IMR-90 (cell line): ENCODE results near the gene ABHD12. TPM values are rescaled to one million over a fixed set of nuclear protein-coding genes. Genes with fewer than 3 reads are reported as not detected.
"Not testable (repeated sequence)": the region's sequence is repeated elsewhere in the genome, so short reads cannot be mapped to it uniquely, and the experiment has no call there.

Experiments used
- ATAC-seq: fragments of 200-7000 bp; cut with Tn5 transposase; 2 replicates; pipeline ENCODE4 v1.9.1; 2020; ENCODE audit warnings: low read depth, mild to moderate bottlenecking, moderate library complexity
- BruUV-seq: library from RNA; stranded (reverse); fragments of 400-500 nt; replicated peaks from 2 replicates; lab custom pipeline; 2021; lab: Mats Ljungman, UMichigan
- CTCF ChIA-PET: fragments of 300-600 bp; formaldehyde crosslinking; extraction: SDS; loops from one replicate; lab custom pipeline; 2021; ENCODE audit warnings: antibody characterized with exemption; lab: Yijun Ruan, JAX
- POLR2A ChIA-PET: fragments of 300-600 bp; sonication (Branson Sonifier 250); formaldehyde crosslinking; loops from one replicate; lab custom pipeline; 2022; ENCODE audit warnings: antibody characterized with exemption; ENCODE audit not compliant: unreplicated experiment; lab: Charles Lee
- DNase-seq: peaks from one replicate; pipeline ENCODE4 v3.0.0; 2013
- H2AFZ ChIP-seq: replicated peaks from 2 replicates; pipeline ENCODE3; 2013; ENCODE audit warnings: low read length, mild to moderate bottlenecking; ENCODE audit not compliant: poor library complexity
- H2AK5ac ChIP-seq: 2 replicates; pipeline ENCODE4 v1.6.1; 2013; ENCODE audit warnings: low read depth, low read length, inconsistent platforms
- H2AK9ac ChIP-seq: replicated peaks from 2 replicates; pipeline ENCODE3; 2013; ENCODE audit warnings: mild to moderate bottlenecking, low read depth, low read length, moderate library complexity; ENCODE audit not compliant: poor library complexity
- H2BK120ac ChIP-seq: 2 replicates; pipeline ENCODE4 v1.6.1; 2013; ENCODE audit warnings: low read depth, low read length, inconsistent platforms
- H2BK15ac ChIP-seq: 3 replicates; pipeline ENCODE4 v1.6.1; 2013; ENCODE audit warnings: low read depth, low read length, inconsistent platforms
- H2BK20ac ChIP-seq: 2 replicates; pipeline ENCODE4 v1.6.1; 2013; ENCODE audit warnings: low read depth, mild to moderate bottlenecking, inconsistent platforms, low read length, moderate library complexity
- H2BK5ac ChIP-seq: 2 replicates; pipeline ENCODE4 v1.6.1; 2013; ENCODE audit warnings: mild to moderate bottlenecking, low read depth, low read length, inconsistent platforms; ENCODE audit not compliant: poor library complexity, severe bottlenecking
- H3K14ac ChIP-seq: replicated peaks from 2 replicates; pipeline ENCODE4 v1.6.1; 2013; ENCODE audit warnings: low read depth, low read length, inconsistent platforms
- H3K18ac ChIP-seq: 2 replicates; pipeline ENCODE4 v1.6.1; 2013; ENCODE audit warnings: low read depth, low read length, control low read depth
- H3K23ac ChIP-seq: 2 replicates; pipeline ENCODE4 v1.6.1; 2013; ENCODE audit warnings: low read depth, low read length, inconsistent platforms
- H3K27ac ChIP-seq: 2 replicates; pipeline ENCODE4 v1.5.1; 2013; ENCODE audit warnings: mild to moderate bottlenecking, control low read depth, low read length; ENCODE audit not compliant: insufficient read depth
- H3K27me3 ChIP-seq: 2 replicates; pipeline ENCODE4 v1.6.1; 2013; ENCODE audit warnings: low read length; ENCODE audit not compliant: control insufficient read depth, insufficient read depth
- H3K36me3 ChIP-seq: 2 replicates; pipeline ENCODE4 v1.6.1; 2013; ENCODE audit warnings: low read length, mixed read lengths; ENCODE audit not compliant: control insufficient read depth, insufficient read depth
- H3K4ac ChIP-seq: 2 replicates; pipeline ENCODE4 v1.6.1; 2013; ENCODE audit warnings: low read depth, low read length, inconsistent platforms
- H3K4me1 ChIP-seq: 2 replicates; pipeline ENCODE4 v1.6.1; 2013; ENCODE audit warnings: low read length, mixed read lengths; ENCODE audit not compliant: control insufficient read depth, insufficient read depth
- H3K4me2 ChIP-seq: 2 replicates; pipeline ENCODE4 v1.6.1; 2013; ENCODE audit warnings: low read depth, mild to moderate bottlenecking, control low read depth, low read length, moderate library complexity
- H3K4me3 ChIP-seq: 2 replicates; pipeline ENCODE4 v1.5.1; 2013; ENCODE audit warnings: low read depth, mild to moderate bottlenecking, control low read depth, low read length, moderate library complexity; ENCODE audit not compliant: insufficient read depth
- H3K56ac ChIP-seq: 2 replicates; pipeline ENCODE4 v1.6.1; 2013; ENCODE audit warnings: low read length, inconsistent platforms; ENCODE audit not compliant: insufficient read depth; ENCODE audit errors: extremely low read depth
- H3K79me1 ChIP-seq, 2 experiments: 2 replicates each; pipeline ENCODE4 v1.6.1; 2013; ENCODE audit warnings: low read length in 2 of 2, inconsistent platforms in 1 of 2, low read depth in 1 of 2
- H3K9ac ChIP-seq: 2 replicates; pipeline ENCODE4 v1.6.1; 2013; ENCODE audit warnings: low read depth, low read length, control low read depth
- H3K9me1 ChIP-seq: 2 replicates; pipeline ENCODE4 v1.6.1; 2013; ENCODE audit warnings: low read length, inconsistent platforms; ENCODE audit not compliant: insufficient read depth
- H3K9me3 ChIP-seq: 2 replicates; pipeline ENCODE4 v1.6.1; 2013; ENCODE audit warnings: low read length; ENCODE audit not compliant: control insufficient read depth, insufficient read depth
- H4K20me1 ChIP-seq: 2 replicates; pipeline ENCODE4 v1.6.1; 2013; ENCODE audit warnings: low read length, inconsistent platforms; ENCODE audit not compliant: insufficient read depth
- H4K5ac ChIP-seq: 2 replicates; pipeline ENCODE4 v1.6.1; 2013; ENCODE audit warnings: mild to moderate bottlenecking, low read depth, low read length, control low read depth
- H4K8ac ChIP-seq, 2 experiments: 2 replicates each; pipeline ENCODE4 v1.6.1; 2013; ENCODE audit warnings: low read depth in 2 of 2, low read length in 2 of 2, control low read depth in 1 of 2, inconsistent platforms in 1 of 2
- H4K91ac ChIP-seq: 2 replicates; pipeline ENCODE4 v1.6.1; 2013; ENCODE audit warnings: low read depth, low read length, inconsistent platforms; ENCODE audit not compliant: insufficient read depth
- WGBS, 2 experiments: methylation state at CpG; one replicate each; pipeline versions ENCODE4 v1.1.5 to v1.1.7; 2013; ENCODE audit warnings: missing lambda C conversion rate in 2 of 2; ENCODE audit not compliant: insufficient read length in 1 of 2; ENCODE audit errors: extremely low coverage in 2 of 2; 5-methylcytosine and 5-hydroxymethylcytosine counted together
- dilution Hi-C: fragments of 300-500 bp; cut with HindIII; formaldehyde crosslinking; loops from one replicate; pipeline ENCODE4 v1.14.3; 2018; ENCODE audit warnings: low sequenced_read_pairs; ENCODE audit not compliant: unreplicated experiment
- in situ Hi-C: fragments of 300-500 bp; cut with MboI; formaldehyde crosslinking; loops from 3 replicates; pipeline ENCODE4 v1.14.3; 2019; ENCODE audit warnings: low sequenced_read_pairs, inconsistent platforms, mixed read lengths
- intact Hi-C: fragments of 100-400 bp; cut with micrococcal nuclease; formaldehyde crosslinking; loops from 2 replicates; pipeline ENCODE4 v1.10.0; 2022
- polyA plus RNA-seq, 3 experiments: library from polyadenylated mRNA; depleted of rRNA; stranded (reverse); fragments of >200 nt; gene quantifications; 2 replicates each; pipeline ENCODE4 v1.2.3, GENCODE V29; 2012; ENCODE audit warnings: low replicate concordance in 1 of 3
- total RNA-seq: library from RNA; depleted of rRNA; stranded (reverse); fragments of >200 nt; gene quantifications from 2 replicates; pipeline ENCODE4 v1.2.3, GENCODE V29; 2012

The ABHD12 gene
- total and polyA plus RNA-seq, 2 of the 4 experiments (the other 2 are of a cell fraction), result 80.7 to 108 TPM

DNA sequence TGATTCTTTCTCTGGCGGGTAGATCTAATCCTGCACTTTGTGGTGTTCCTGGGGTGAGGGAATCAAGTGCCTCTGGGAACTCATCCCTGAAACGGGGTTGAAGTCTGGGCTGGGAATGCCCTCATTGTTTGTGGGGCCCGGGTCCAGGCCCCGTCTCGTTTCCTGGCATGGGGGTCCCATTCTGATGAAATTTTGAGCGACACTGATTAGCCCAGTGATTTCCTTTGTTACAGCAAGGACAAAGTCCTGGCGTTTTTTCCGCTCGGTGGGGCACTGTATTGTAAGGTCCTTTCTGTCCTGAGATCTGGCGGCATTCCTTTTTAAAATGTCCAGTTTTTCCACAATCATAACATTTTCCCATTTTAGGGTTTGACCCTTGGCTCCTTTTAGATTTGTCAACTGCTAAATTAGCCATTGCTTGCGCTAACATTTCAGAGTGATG, 9.7 kb upstream of the ABHD12 start:
- H3K14ac ChIP-seq, intact Hi-C loops, H4K8ac ChIP-seq, H4K91ac ChIP-seq, BruUV-seq, H3K27ac ChIP-seq, ATAC-seq, H3K23ac ChIP-seq, H3K79me1 ChIP-seq, H3K56ac ChIP-seq, H3K9me1 ChIP-seq, H2AK5ac ChIP-seq, H2BK5ac ChIP-seq, dilution Hi-C loops, H2AK9ac ChIP-seq, H3K36me3 ChIP-seq, H3K4me2 ChIP-seq, H3K4me1 ChIP-seq, H3K27me3 ChIP-seq, H4K5ac ChIP-seq, H2BK20ac ChIP-seq, H3K4ac ChIP-seq, H3K18ac ChIP-seq, DNase-seq, H3K4me3 ChIP-seq, H2AFZ ChIP-seq, H4K20me1 ChIP-seq, H2BK15ac ChIP-seq, H3K9ac ChIP-seq, H2BK120ac ChIP-seq: not testable (repeated sequence)
- 70% methylated on average over 6 of the region's 11 CpGs; no CpG with 5 or more reads in 1 of the 2 experiments for WGBS, 2 experiments
- ChIA-PET POLR2A (interaction anchor here (0.6 kb wide), 1 partner anchor 64 kb away, joined by 3 read pairs; no protein-coding TSS in a partner anchor), CTCF (interaction anchor here (3.8 kb wide), 1 partner anchor 106 kb away, joined by 24 read pairs; no protein-coding TSS in a partner anchor)
- peaks cover 13% of the 10 kb centered on the region for H3K9me3 ChIP-seq
- in situ Hi-C loops, result loop anchor here (25.0 kb wide), 1 partner anchor 1763 kb away; the partner anchor contains the start of gene CST3
